Left ventricle myocardium inferior (tissue), 1 donor: Measurements from ENCODE around the gene ACTR3C. TPM values are rescaled to one million over a fixed set of nuclear protein-coding genes. Genes with fewer than 3 reads are reported as not detected.

Experiments
- DNase-seq: peaks from one replicate; pipeline ENCODE4 v3.0.0-alpha.2; 2020
- H3K27ac ChIP-seq: fragments of 200-600 bp; replicated peaks from 2 replicates; pipeline ENCODE4 v1.8.0; 2021
- H3K27me3 ChIP-seq: fragments of 200-600 bp; 2 replicates; pipeline ENCODE4 v1.8.0; 2021; ENCODE audit warnings: low read depth
- H3K36me3 ChIP-seq: fragments of 200-600 bp; 2 replicates; pipeline ENCODE4 v1.8.0; 2021
- H3K4me1 ChIP-seq: fragments of 200-600 bp; 2 replicates; pipeline ENCODE4 v1.8.0; 2021
- H3K4me3 ChIP-seq: fragments of 200-600 bp; 2 replicates; pipeline ENCODE4 v1.8.0; 2021; ENCODE audit warnings: mild to moderate bottlenecking, moderate library complexity
- H3K9me3 ChIP-seq: fragments of 200-600 bp; replicated peaks from 2 replicates; pipeline ENCODE4 v1.8.0; 2021
- intact Hi-C: fragments of 100-400 bp; cut with micrococcal nuclease; formaldehyde crosslinking; loops from one replicate; pipeline ENCODE4 v1.11.0; 2022
- total RNA-seq: library from RNA; stranded (reverse); fragmentation: NEBNext Ultra II Directional; extraction: Animal tissue kit (Norgen Biotek cat#: 25700); gene quantifications from one replicate; pipeline ENCODE4 v1.2.1, GENCODE V29; 2021
- TF ChIP-seq, protein P1 (sequence below): fragments of 200-600 bp; IDR thresholded peaks from 2 replicates; pipeline ENCODE4 v1.8.0; 2021; ENCODE audit warnings: antibody characterized with exemption, mild to moderate bottlenecking, borderline replicate concordance
- donor health status: DM: no; HTN: yes; CAD: no; lungs with severe emphysema.

Gene ACTR3C
- total RNA-seq, 1 donor from 2014 or later, result 5.1 TPM

DNA sequence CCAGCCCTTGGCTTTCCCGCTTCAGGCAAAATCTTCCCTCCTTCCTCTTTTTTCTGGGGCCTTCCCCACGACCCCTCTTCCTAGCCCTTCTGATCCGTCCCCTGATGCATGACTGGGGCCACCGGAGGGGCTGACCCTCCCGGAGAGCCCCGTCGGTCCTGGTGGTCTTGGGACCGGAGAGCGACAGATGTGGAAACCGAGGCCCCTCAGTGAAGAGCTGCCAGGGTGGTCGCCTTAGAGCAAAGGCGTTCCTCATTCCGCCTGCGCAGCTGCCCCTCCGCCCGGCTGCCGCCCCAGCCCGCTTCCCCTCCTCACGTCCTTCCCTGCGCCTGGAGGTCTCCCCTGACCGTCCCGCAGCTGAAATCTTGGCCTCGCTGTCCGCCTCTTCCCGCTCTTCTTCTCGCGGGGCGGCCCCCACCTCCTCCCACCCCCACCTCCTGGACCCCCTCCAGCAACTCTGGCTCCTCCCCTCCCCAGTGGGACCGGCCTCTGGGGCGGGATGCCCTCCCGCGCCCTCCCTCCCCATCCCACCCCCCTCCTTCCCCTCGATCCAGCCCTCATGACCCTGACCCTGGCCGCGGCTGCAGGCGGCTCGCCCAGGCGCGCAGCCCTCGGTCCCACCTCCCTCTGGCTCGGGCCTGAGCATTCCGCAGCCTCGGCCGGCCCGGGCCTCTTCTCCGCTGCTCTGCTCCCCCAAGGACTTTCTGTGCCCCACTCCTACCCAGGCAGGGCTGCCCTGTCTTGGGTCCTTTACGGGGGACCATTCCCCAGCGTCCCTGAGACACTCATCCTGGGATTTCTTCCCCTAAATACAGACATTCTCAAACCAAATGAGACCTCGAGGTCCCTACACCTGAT is 18.1 kb upstream of the ACTR3C start, which contains the start of gene RARRES2:
Gene RARRES2 (minus strand): TSS at position 367 of the 858 bp plus-strand sequence. CDS start 1,020 bp downstream, outside the sequence.
- peak within 1 kb of the TSS; percentile 56 for H3K27ac ChIP-seq
- intact Hi-C loops, result no loop called here
- peaks cover 15% of the 10 kb centered on the region for H3K9me3 ChIP-seq
- peaks cover 61% of the 10 kb centered on the region for H3K27me3 ChIP-seq
- DNase-seq, result peak; percentile 56
- TF ChIP-seq, protein P1, sequence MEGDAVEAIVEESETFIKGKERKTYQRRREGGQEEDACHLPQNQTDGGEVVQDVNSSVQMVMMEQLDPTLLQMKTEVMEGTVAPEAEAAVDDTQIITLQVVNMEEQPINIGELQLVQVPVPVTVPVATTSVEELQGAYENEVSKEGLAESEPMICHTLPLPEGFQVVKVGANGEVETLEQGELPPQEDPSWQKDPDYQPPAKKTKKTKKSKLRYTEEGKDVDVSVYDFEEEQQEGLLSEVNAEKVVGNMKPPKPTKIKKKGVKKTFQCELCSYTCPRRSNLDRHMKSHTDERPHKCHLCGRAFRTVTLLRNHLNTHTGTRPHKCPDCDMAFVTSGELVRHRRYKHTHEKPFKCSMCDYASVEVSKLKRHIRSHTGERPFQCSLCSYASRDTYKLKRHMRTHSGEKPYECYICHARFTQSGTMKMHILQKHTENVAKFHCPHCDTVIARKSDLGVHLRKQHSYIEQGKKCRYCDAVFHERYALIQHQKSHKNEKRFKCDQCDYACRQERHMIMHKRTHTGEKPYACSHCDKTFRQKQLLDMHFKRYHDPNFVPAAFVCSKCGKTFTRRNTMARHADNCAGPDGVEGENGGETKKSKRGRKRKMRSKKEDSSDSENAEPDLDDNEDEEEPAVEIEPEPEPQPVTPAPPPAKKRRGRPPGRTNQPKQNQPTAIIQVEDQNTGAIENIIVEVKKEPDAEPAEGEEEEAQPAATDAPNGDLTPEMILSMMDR, result no peak
- peak within 1 kb of the TSS; percentile 67 for H3K4me3 ChIP-seq
- H3K4me1 ChIP-seq, result peaks cover 30% of the 10 kb centered on the region
- no peaks in the 10 kb centered on the region for H3K36me3 ChIP-seq

DNA sequence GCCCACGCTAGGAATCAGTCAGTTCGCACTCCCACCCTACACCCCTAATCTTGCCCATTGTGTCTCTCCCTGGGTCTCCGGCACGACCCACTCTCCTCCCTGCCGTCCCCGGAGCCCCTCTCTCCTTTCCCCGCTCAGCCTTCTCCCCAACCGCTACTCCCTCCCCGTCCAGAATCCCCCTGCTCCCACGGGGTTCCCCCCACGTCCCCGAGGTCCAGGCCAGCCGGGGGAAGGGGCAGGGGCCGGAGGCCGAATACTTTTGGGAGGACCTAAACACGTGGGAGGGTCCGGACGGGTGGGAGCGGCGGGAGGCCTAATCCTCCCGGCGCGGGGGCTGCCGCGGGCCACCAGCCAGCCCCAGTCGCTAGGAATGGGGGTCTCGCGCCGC is 17.5 kb upstream of the ACTR3C start:
- TF ChIP-seq, protein P1, result no peak
- intact Hi-C loops, result no loop called here
- peak overlapping the region; percentile 56 for H3K27ac ChIP-seq
- peaks cover 31% of the 10 kb centered on the region for H3K4me1 ChIP-seq
- peak overlapping the region; percentile 67 for H3K4me3 ChIP-seq
- peaks cover 56% of the 10 kb centered on the region for H3K27me3 ChIP-seq
- DNase-seq, result no peak
- H3K36me3 ChIP-seq, result no peaks in the 10 kb centered on the region
- H3K9me3 ChIP-seq, result peaks cover 15% of the 10 kb centered on the region

DNA sequence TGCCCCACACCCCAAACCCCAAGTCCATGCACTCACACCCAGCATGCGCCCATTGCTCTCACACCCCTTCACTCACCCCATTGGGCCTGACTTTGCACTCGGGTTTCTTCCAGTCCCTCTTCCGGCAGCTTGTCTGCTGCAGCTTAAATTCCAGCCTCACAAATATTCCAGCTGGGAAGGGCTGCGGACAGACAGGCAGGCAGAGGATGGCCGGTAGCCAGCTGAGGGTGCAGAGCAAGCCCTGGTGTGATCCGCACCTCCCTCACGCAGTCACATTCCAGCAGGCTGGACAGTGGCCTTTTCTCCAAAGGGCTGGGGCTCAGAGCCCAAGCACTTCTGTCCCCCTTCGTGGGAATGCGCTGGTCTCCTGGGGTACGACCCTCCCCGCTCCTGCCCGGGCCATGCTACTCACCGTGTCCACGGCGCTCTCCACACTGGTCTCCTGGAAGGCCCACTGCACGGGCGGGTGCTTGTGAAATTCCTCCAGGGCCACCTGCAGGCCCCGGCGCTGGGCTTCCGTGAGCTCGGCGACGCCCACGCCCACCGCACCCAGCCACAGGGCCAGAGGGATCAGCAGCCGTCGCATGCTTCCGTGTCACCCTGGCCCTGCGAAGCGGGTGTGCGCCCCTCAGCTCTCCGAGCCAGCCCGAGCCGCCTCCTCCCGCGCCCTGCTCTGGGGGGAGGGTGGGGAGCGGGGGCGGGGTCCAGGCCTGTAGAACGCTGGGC is 16.8 kb upstream of the ACTR3C start:
- Histone ChIP-seq H3K27me3 (peaks cover 52% of the 10 kb centered on the region), H3K36me3 (no peaks in the 10 kb centered on the region), H3K4me1 (peaks cover 35% of the 10 kb centered on the region), H3K4me3 (peak overlapping the region; percentile 67), H3K9me3 (peaks cover 15% of the 10 kb centered on the region), H3K27ac (peak overlapping the region; percentile 56)
- TF ChIP-seq, protein P1, result peak; percentile 13
- peak; percentile 60 for DNase-seq
- intact Hi-C loops, result no loop called here

DNA sequence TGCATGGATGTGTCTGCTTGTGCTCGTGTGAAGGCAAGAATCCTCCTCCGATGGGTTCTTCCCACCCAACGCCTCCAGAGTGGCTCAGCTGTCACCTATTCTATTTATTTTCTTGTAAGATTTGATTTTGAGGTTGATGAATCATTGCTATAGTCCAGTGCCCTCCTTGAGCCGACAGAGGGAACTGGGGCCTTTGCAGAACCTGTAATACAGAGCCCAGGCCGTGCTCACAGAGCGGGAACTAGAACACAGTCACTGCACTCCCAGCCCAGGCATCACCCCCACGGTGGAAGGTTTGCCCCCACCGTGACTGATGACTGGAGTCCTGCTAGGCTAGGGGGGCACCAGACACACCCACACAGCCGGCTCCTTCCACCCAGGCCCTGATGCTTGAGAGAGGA is 16.1 kb upstream of the ACTR3C start:
- no peak overlapping the region for H3K27ac ChIP-seq

More for the DNA sequence above, 16.1 kb upstream of the ACTR3C start:
- intact Hi-C loops, result no loop called here
- H3K9me3 ChIP-seq, result peaks cover 8% of the 10 kb centered on the region
- DNase-seq, result no peak
- peaks cover 35% of the 10 kb centered on the region for H3K4me1 ChIP-seq
- H3K27me3 ChIP-seq, result peaks cover 50% of the 10 kb centered on the region
- TF ChIP-seq, protein P1, result no peak
- peak overlapping the region; percentile 67 for H3K4me3 ChIP-seq
- H3K36me3 ChIP-seq, result no peaks in the 10 kb centered on the region
